Erythroblast (primary cell): ENCODE results near the gene ANK2.

Experiments
- GATA1 ChIP-seq: IDR thresholded peaks from 2 replicates; pipeline ENCODE4 v1.6.1; 2011; ENCODE audit warnings: low read depth, mild to moderate bottlenecking, control low read depth, low read length, moderate library complexity
- POLR2A ChIP-seq: IDR thresholded peaks from 2 replicates; pipeline ENCODE4 v1.6.1; 2011; ENCODE audit warnings: mild to moderate bottlenecking, low read length

DNA sequence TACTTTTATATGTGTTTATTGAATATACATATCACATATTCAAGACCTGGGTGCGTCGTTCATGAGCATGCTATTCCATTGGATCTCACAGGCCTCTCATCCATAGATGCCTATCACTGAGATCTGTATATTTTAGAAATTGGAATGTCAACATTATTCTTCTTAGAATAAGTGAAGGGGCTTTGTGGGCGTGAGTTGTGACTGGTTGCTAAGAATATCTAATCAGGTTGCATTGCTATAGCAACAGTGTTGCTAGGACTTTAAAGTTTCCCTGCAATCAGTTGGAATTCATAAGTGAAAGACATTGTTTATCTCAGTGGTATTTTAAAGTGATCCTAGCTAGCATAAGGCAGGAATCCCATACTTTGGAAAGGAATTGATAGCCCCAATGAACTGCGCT lies 36.7 kb upstream of the ANK2 start:
- TF ChIP-seq POLR2A = no peak
- TF ChIP-seq GATA1 = no peak
